Common myeloid progenitor, CD34-positive (primary cell): ENCODE results near the gene LDB1.

ENCODE experiments used
- CTCF ChIA-PET: fragments of 350-600 bp; sonication (Branson Sonifier 250); formaldehyde crosslinking; loops from one replicate; lab custom pipeline; 2021; ENCODE audit warnings: antibody characterized with exemption; lab: Charles Lee
- POLR2A ChIA-PET: fragments of 350-600 bp; sonication (Branson Sonifier 250); formaldehyde crosslinking; loops from one replicate; lab custom pipeline; 2021; ENCODE audit warnings: antibody characterized with exemption; lab: Charles Lee
- DNase-seq, 3 donors: peaks; one replicate each; pipeline versions ENCODE4 v3.0.0 to v3.0.0-alpha.2; 2013
- H3K27ac ChIP-seq, 2 experiments: 1 replicate in 1 of 2; 2 replicates in 1 of 2; pipeline ENCODE4 v1.7.0; 2013; ENCODE audit warnings: inconsistent platforms in 2 of 2, low read length in 2 of 2, mild to moderate bottlenecking in 2 of 2, low read depth in 1 of 2, moderate library complexity in 1 of 2; ENCODE audit not compliant: severe bottlenecking in 2 of 2, insufficient read depth in 1 of 2, poor library complexity in 1 of 2
- H3K27me3 ChIP-seq, 5 experiments: replicated peaks in 2 of 5; 1 replicate in 3 of 5; 2 replicates in 2 of 5; pipeline versions ENCODE4 v1.6.1 to v1.7.0; 2013; ENCODE audit warnings: low read length in 4 of 5, mild to moderate bottlenecking in 2 of 5, moderate library complexity in 2 of 5, inconsistent platforms in 1 of 5; ENCODE audit not compliant: insufficient read depth in 5 of 5, control insufficient read depth in 4 of 5
- H3K36me3 ChIP-seq, 4 experiments: 1 replicate in 2 of 4; 2 replicates in 2 of 4; pipeline versions ENCODE4 v1.6.1 to v1.7.0; 2013; ENCODE audit warnings: low read length in 3 of 4, control low read depth in 1 of 4, mild to moderate bottlenecking in 1 of 4; ENCODE audit not compliant: control insufficient read depth in 4 of 4, insufficient read depth in 4 of 4
- H3K4me1 ChIP-seq, 4 experiments: 1 replicate in 3 of 4; 2 replicates in 1 of 4; pipeline versions ENCODE4 v1.6.1 to v1.7.1; 2013; ENCODE audit warnings: low read length in 3 of 4, mild to moderate bottlenecking in 3 of 4, control low read depth in 1 of 4, inconsistent platforms in 1 of 4, moderate library complexity in 1 of 4; ENCODE audit not compliant: control insufficient read depth in 4 of 4, insufficient read depth in 4 of 4; ENCODE audit errors: control extremely low read depth in 1 of 4
- H3K4me3 ChIP-seq, 7 experiments: 1 replicate in 4 of 7; 2 replicates in 3 of 7; pipeline versions ENCODE4 v1.5.1 to v1.7.0; 2013; ENCODE audit warnings: mild to moderate bottlenecking in 7 of 7, low read length in 6 of 7, moderate library complexity in 6 of 7, inconsistent platforms in 2 of 7, low read depth in 2 of 7, control low read depth in 1 of 7; ENCODE audit not compliant: insufficient read depth in 4 of 7, control insufficient read depth in 1 of 7; ENCODE audit errors: extremely low read depth in 1 of 7
- H3K9me3 ChIP-seq, 5 experiments: 1 replicate in 4 of 5; 2 replicates in 1 of 5; pipeline versions ENCODE4 v1.6.1 to v1.7.1; 2013; ENCODE audit warnings: low read length in 4 of 5, mild to moderate bottlenecking in 2 of 5, inconsistent platforms in 1 of 5, low read depth in 1 of 5, moderate library complexity in 1 of 5; ENCODE audit not compliant: control insufficient read depth in 4 of 5, insufficient read depth in 2 of 5; ENCODE audit errors: control extremely low read depth in 1 of 5
- WGBS: methylation state at CpG from one replicate; pipeline ENCODE4 v1.1.5; 2013; ENCODE audit not compliant: insufficient coverage; 5-methylcytosine and 5-hydroxymethylcytosine counted together

The LDB1 gene

DNA sequence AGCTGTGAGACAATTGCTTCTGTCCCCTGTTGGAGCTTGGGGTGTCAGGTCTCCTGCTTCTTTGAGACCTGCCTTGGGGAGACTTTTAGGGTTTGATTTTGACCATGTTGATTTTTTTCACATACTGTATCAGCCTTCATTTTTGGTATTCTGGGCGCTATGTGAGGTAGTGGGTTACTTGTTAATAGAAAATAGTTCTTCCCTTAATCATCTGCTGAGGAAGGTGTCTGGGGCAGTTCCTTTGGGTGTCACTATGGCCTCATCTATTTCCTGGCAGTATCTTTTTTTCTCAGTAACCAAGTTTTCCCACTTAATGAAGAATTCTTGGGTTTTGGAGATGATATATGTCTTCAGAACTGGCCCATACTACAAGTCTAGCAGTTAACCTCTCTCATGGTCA is 27.4 kb upstream of the LDB1 start:
- POLR2A ChIA-PET, result interaction anchor here (1.4 kb wide), 1 partner anchor 9 kb away, joined by 4 read pairs; no protein-coding TSS in a partner anchor
- Histone ChIP-seq H3K27ac (no peak overlapping the region), H3K27me3 (no peaks in the 10 kb centered on the region), H3K36me3 (peaks cover 15 to 81% (median 59%) of the 10 kb centered on the region in 4 experiments), H3K9me3 (no peaks in the 10 kb centered on the region), H3K4me1 (peaks cover 0 to 10% (median 7%) of the 10 kb centered on the region in 4 experiments), H3K4me3 (no peak overlapping the region)
- DNase-seq, result no peak
- CTCF ChIA-PET, result interaction anchor here (1.3 to 8.2 kb wide), 2 partner anchors 10 to 13 kb away, joined by 3 to 64 read pairs; no protein-coding TSS in a partner anchor
- WGBS, result no CpG with 5 or more reads among the region's 1 CpG

DNA sequence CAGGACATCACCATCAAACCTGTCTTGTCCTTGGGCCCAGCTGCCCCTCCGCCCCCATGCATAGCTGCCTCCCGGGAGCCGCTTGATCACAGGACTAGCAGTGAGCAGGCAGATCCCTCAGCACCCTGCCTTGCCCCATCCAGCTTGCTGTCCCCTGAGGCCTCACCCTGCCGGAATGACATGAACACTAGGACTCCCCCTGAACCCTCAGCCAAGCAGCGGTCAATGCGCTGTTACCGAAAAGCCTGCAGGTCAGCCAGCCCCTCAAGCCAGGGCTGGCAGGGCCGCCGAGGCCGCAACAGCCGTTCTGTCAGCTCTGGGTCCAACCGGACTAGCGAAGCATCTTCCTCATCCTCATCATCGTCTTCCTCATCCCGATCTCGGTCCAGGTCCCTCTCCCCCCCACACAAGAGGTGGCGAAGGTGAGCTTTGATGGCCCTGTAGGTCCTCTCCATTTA is 26.8 kb upstream of the LDB1 start:
- CTCF ChIA-PET, result interaction anchor here (1.3 to 8.2 kb wide), 2 partner anchors 9 to 13 kb away, joined by 3 to 64 read pairs; no protein-coding TSS in a partner anchor
- 95% methylated on average over 16 of the region's 17 CpGs for WGBS

DNA sequence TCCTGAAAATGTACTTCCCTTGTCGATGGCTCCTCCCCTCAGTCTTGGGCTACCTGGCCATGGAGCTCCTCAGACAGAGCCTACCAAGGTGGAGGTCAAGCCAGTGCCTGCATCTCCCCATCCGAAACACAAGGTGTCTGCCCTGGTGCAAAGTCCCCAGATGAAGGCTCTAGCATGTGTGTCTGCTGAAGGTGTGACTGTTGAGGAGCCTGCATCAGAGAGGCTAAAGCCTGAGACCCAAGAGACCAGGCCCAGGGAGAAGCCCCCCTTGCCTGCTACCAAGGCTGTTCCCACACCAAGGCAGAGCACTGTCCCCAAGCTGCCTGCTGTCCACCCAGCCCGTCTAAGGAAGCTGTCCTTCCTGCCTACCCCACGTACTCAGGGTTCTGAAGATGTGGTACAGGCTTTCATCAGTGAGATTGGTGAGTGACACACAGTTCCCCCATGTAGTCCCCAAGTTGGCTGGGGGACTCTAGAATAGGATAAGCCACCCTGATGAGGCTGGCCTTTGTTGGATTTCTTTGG is 21.5 kb upstream of the LDB1 start:
- no peaks in the 10 kb centered on the region for H3K27me3 ChIP-seq
- no peak for DNase-seq
- H3K4me3 ChIP-seq, result no peak overlapping the region
- CTCF ChIA-PET, result interaction anchor here (8.0 kb wide), 1 partner anchor 7 kb away, joined by 64 read pairs; the partner anchor contains the start of gene NOLC1
- WGBS, result 95% methylated on average over 4 of the region's 4 CpGs
- H3K9me3 ChIP-seq, result no peaks in the 10 kb centered on the region
- POLR2A ChIA-PET, result no interaction called here
- peaks cover 20 to 85% (median 66%) of the 10 kb centered on the region in 4 experiments for H3K36me3 ChIP-seq
- peaks cover 0 to 3% (median 0%) of the 10 kb centered on the region in 4 experiments for H3K4me1 ChIP-seq
- H3K27ac ChIP-seq, result no peak overlapping the region

More for the DNA sequence above, 26.8 kb upstream of the LDB1 start:
- no peak overlapping the region for H3K27ac ChIP-seq
- peaks cover 0 to 9% (median 7%) of the 10 kb centered on the region in 4 experiments for H3K4me1 ChIP-seq
- POLR2A ChIA-PET, result interaction anchor here (0.6 to 1.4 kb wide), 2 partner anchors 9 to 14 kb away, joined by 3 to 4 read pairs; partner anchors contain the start of gene PPRC1
- no peaks in the 10 kb centered on the region for H3K27me3 ChIP-seq
- no peaks in the 10 kb centered on the region for H3K9me3 ChIP-seq
- H3K4me3 ChIP-seq, result no peak overlapping the region
- H3K36me3 ChIP-seq, result peaks cover 15 to 82% (median 60%) of the 10 kb centered on the region in 4 experiments
- no peak for DNase-seq

DNA sequence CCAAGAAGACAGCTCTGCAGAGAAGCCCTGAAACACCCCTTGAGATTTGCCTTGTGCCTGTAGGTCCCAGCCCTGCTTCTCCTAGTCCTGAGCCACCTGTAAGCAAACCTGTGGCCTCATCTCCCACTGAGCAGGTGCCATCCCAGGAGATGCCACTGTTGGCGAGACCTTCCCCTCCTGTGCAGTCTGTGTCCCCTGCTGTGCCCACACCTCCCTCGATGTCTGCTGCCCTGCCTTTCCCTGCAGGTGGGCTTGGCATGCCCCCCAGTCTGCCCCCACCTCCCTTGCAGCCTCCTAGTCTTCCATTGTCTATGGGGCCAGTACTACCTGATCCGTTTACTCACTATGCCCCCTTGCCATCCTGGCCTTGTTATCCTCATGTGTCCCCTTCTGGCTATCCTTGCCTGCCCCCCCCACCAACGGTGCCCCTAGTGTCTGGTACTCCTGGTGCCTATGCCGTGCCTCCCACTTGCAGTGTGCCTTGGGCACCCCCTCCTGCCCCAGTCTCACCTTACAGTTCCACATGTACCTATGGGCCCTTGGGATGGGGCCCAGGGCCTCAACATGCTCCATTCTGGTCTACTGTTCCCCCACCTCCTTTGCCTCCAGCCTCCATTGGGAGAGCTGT is 20.9 kb upstream of the LDB1 start:
- no peak overlapping the region for H3K27ac ChIP-seq
- ChIA-PET CTCF (interaction anchor here (8.0 kb wide), 1 partner anchor 8 kb away, joined by 64 read pairs; the partner anchor contains the start of gene NOLC1), POLR2A (no interaction called here)
- H3K9me3 ChIP-seq, result no peaks in the 10 kb centered on the region
- H3K4me1 ChIP-seq, result peaks cover 0 to 9% (median 0%) of the 10 kb centered on the region in 4 experiments
- H3K27me3 ChIP-seq, result no peaks in the 10 kb centered on the region
- H3K36me3 ChIP-seq, result peaks cover 19 to 79% (median 61%) of the 10 kb centered on the region in 4 experiments
- H3K4me3 ChIP-seq, result no peak overlapping the region
- DNase-seq, result no peak
- WGBS, result 98% methylated on average over 5 of the region's 5 CpGs

DNA sequence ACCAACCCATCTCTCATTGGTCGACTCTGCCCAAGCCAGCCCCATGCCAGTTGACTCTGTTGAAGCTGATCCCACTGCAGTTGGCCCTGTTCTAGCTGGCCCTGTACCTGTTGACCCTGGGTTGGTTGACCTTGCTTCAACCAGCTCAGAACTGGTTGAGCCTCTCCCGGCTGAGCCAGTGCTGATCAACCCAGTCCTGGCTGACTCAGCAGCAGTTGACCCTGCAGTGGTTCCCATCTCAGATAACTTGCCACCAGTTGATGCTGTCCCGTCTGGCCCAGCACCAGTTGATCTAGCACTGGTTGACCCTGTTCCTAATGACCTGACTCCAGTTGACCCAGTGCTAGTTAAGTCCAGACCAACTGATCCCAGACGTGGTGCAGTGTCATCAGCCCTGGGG is 20.1 kb upstream of the LDB1 start:
- H3K4me1 ChIP-seq, result peaks cover 0 to 15% (median 4%) of the 10 kb centered on the region in 4 experiments
- H3K36me3 ChIP-seq, result peaks cover 19 to 79% (median 59%) of the 10 kb centered on the region in 4 experiments
- 100% methylated on average over 3 of the region's 4 CpGs for WGBS
- no peaks in the 10 kb centered on the region for H3K27me3 ChIP-seq
- H3K9me3 ChIP-seq, result no peaks in the 10 kb centered on the region
- no peak overlapping the region for H3K27ac ChIP-seq
- H3K4me3 ChIP-seq, result no peak overlapping the region
- ChIA-PET POLR2A (no interaction called here), CTCF (interaction anchor here (0.6 to 8.0 kb wide), 4 partner anchors 9 to 513 kb away, joined by 3 to 64 read pairs (median 3); partner anchors contain the start of gene NOLC1)
- DNase-seq, result no peak

DNA sequence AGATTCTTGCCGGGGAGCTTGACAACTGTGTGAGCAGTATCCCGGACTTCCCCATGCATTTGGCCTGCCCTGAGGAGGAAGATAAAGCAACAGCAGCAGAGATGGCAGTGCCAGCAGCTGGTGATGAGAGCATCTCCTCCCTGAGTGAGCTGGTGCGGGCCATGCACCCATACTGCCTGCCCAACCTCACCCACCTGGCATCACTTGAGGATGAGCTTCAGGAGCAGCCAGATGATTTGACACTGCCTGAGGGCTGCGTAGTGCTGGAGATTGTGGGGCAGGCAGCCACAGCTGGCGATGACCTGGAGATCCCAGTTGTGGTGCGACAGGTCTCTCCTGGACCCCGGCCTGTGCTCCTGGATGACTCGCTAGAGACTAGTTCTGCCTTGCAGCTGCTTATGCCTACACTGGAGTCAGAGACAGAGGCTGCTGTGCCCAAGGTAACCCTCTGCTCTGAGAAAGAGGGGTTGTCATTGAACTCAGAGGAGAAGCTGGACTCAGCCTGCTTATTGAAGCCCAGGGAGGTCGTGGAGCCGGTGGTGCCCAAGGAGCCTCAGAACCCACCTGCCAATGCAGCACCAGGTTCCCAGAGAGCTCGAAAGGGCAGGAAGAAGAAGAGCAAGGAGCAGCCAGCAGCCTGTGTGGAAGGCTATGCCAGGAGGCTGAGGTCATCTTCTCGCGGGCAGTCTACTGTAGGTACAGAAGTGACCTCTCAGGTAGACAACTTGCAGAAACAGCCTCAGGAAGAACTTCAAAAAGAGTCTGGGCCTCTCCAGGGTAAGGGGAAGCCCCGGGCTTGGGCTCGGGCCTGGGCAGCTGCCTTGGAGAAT is 19.3 kb upstream of the LDB1 start:
- CTCF ChIA-PET, result interaction anchor here (0.6 to 8.0 kb wide), 5 partner anchors 9 to 514 kb away, joined by 3 to 64 read pairs (median 3); partner anchors contain the start of gene NOLC1
- no peak overlapping the region for H3K4me3 ChIP-seq
- H3K27me3 ChIP-seq, result no peaks in the 10 kb centered on the region
- DNase-seq, result no peak
- H3K27ac ChIP-seq, result no peak overlapping the region
- POLR2A ChIA-PET, result no interaction called here
- peaks cover 19 to 71% (median 54%) of the 10 kb centered on the region in 4 experiments for H3K36me3 ChIP-seq
- no peaks in the 10 kb centered on the region for H3K9me3 ChIP-seq
- H3K4me1 ChIP-seq, result peaks cover 5 to 22% (median 9%) of the 10 kb centered on the region in 4 experiments
- WGBS, result 97% methylated on average over 13 of the region's 15 CpGs
